GM21737 (cell line): ENCODE data around the gene CNTNAP2.

Experiments
- ATAC-seq: cut with Tn5 transposase; IDR thresholded peaks from one replicate; pipeline ENCODE4 v1.9.1; 2021; ENCODE audit warnings: mild to moderate bottlenecking, moderate library complexity; ENCODE audit not compliant: unreplicated experiment

The CNTNAP2 gene

GRCh38 chr7:146414373-146414772, 297.8 kb downstream of the CNTNAP2 start:
- ATAC-seq: no peak

DNA sequence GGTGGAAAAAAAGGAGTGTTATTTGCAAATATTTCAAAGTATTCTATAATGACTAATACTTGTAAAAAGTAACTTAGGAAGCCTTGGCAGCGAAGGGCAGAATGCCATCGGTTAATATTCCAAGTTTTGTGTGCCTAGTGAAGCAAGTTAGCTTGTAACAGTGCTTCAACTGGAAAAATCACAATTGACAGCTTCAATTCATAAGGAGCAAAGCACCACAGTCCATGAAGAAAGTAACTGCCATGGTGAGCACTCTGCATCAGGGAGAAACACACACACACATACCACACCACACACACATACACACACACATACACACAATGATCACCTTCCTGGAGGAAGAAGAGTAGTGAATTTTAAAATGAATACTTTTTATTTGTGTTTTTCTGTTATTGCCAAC, 298.3 kb downstream of the CNTNAP2 start:
- no peak for ATAC-seq

GRCh38 chr7:146417176-146417575, 300.6 kb downstream of the CNTNAP2 start:
- ATAC-seq: no peak

- no peak for ATAC-seq
Measured at GRCh38 chr7:146423446-146423845, 306.8 kb downstream of the CNTNAP2 start.

DNA sequence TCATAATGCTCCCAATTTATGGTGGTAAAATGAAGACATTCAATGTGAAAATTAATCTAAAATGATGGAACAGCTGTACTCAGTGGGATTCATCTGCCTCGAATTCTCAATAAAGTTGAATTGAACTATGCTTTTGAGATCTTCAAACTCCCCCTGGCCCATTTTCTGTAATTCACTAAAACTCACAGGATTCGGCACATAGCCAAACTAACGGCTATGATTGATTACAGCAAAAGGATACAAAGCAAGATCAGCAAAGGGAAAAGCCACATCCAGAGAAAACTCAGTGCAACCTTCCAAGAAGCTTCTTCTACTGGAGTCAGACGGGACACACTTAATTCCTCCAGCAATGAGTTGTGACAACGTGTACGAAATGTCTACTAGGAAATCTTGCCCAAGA, 307.5 kb downstream of the CNTNAP2 start:
- ATAC-seq: no peak

DNA sequence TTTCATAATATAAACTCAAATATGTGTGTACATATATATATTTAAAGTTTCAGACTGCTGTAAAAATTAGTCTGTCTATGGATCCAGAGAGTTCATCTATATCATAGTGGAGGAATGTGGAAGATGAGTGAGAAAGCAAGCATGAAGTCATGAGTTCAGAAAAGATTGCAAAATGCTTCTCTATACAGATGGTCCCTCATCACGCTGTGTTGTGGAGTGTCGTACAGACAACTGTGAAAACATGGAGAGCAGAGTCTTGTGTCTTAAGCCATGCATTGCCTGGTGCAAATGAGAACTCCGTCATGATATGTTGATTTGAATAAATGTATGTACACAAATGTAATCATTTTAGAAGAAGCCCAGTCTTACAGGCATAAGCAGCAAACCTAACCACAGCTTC, 316.9 kb downstream of the CNTNAP2 start:
- no peak for ATAC-seq

- ATAC-seq: no peak
Measured at GRCh38 chr7:146443102-146443501, 326.5 kb downstream of the CNTNAP2 start.

GRCh38 chr7:146449625-146450024, 333.0 kb downstream of the CNTNAP2 start:
- ATAC-seq: no peak

- ATAC-seq: no peak
Measured at GRCh38 chr7:146455091-146455655, 338.6 kb downstream of the CNTNAP2 start.

DNA sequence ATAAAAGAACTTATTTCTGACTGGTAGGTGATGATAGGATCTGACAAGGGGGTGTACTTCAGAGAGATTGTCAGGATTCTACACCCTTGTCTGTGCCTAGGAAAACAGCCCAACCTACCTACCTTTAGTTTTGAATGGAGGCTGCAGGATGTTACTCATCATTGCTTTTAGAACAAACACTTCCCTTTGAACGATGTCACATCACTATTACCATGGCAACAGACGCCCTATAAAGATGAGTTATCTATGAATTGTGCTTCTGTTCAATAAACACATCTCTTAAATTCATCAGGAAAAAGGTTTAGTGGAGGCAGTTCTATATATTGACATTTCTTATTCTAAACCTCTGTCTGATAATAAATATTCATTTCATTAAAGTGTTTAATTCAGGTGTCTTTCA, 362.4 kb downstream of the CNTNAP2 start:
- ATAC-seq: no peak

- ATAC-seq: no peak
Measured at GRCh38 chr7:146486519-146486918, 369.9 kb downstream of the CNTNAP2 start.

DNA sequence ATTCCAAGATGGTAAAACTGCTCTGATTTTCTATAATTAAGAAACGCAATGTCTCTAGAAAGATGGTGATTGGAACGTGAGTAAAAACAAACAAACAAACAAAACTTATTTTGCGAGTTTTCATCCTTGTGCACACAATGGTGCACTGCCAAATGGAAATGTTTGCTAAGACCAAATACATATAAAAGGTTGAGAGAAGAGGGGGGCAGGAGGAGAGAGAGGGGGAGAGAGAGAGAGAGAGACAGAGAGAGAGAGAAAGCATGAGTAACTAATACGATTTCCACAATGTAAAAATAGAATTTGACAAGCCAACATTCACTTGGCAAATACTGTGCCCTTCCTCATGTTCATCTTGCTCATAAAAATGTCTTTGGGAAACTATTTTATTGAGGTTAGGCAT, 375.4 kb downstream of the CNTNAP2 start:
- no peak for ATAC-seq

- no peak for ATAC-seq
Measured at GRCh38 chr7:146494952-146495596, 378.5 kb downstream of the CNTNAP2 start.

- no peak for ATAC-seq
Measured at GRCh38 chr7:146496657-146497056, 380.1 kb downstream of the CNTNAP2 start.

DNA sequence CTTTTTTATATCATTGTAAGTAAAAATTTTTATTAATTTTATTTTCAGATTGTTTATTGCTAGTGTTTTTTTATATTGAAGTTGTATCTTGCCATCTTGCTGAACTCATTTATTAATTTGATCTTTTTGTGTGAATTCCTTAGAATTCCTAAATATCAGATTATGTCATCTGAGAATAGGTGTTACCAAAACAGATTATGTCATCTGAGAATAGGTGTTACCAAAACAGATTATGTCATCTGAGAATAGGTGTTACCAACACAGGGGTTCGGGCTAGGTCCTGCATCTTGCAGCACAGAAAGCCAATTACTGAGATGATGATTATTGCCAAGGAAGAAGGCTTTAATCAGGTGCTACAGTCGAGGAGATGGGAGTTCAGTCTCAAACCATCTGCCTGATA, 383.4 kb downstream of the CNTNAP2 start:
- ATAC-seq: no peak

GRCh38 chr7:146503844-146504243, 387.2 kb downstream of the CNTNAP2 start:
- no peak for ATAC-seq

DNA sequence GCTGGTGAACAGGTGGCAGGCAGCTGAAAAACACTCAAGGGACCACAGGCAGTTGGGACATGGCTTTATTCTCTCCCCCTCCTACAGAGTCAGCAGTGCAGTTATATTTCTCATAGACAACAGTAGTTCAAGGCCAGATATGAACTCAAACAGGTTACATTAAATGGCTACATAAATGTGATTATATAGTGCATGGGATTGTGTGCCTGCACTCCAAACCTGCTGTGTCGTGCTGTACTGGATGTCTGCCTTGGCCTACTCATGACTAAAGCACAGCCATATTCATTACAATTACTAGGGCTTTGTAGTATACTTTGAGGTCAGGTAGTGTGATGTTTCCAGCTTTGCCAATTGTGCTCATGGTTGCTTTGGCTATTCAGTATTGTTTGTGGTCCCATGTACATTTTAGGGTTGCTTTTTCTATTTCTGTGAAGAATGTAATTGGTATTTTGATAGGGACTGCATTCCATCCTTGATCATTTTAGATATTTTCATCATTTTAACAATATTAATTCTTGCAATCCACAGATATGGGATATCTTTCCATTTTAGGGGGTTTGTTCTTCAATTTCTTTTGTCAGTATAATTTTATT, 393.6 kb downstream of the CNTNAP2 start:
- ATAC-seq: no peak

- ATAC-seq: no peak
Measured at GRCh38 chr7:146514304-146514703, 397.7 kb downstream of the CNTNAP2 start.

GRCh38 chr7:146528581-146528980, 412.0 kb downstream of the CNTNAP2 start:
- no peak for ATAC-seq

DNA sequence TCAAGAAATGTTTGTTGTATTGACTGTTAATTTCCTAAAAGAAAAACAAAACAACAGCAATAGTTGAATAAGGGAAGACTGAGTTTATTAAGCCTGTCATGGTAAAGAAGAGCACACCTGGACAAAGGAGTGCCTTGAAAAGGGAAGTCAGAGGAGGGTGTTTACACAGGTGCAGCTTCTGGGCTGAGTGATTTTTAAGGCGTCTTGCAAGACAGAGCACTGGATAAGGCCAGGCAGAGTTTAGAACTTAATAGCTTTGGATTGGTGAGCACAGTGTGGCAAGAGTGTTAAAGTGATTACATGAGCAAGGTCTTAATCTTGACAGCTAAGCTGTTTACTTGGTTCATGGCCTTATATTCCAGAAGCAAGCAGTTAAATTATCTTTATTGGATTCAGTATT, 423.2 kb downstream of the CNTNAP2 start:
- no peak for ATAC-seq

DNA sequence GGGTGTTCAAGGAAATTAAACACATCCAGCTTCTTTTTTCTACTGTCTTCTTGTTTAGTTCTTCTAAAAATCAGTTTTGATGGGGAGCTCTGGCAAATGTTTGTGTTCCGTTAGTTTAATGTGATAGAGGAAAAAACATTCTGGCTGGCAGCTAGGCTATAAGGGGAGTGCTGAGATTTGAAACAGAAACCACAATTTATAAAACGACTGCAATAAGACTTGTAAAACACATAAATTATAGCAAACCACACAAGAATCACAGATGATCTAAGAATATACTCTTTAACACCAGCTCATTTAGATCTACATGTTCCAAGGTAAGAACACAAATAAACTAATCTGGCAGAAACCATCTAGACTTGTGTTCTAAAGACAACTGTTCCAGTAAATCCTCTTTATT, 425.5 kb downstream of the CNTNAP2 start:
- no peak for ATAC-seq

DNA sequence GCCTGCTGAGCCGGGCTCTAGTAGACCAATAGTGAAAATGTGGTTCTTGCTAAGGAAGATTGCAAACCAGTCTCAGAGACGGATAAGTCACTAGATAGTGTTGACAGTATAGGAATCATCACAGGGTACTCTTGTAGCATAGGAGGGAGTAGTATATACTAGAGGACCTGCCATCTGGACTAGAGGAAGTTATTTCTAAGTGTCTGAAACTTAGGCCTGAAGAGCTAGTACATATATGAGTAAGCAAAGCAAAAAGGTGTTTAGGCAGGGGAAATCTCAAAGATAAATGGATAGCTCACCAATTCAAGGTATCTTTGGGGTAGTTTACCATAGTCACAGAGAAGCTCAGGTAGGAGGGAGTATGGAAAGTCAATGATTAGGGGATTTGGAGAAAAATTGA, 428.1 kb downstream of the CNTNAP2 start:
- no peak for ATAC-seq

GRCh38 chr7:146548816-146549215, 432.2 kb downstream of the CNTNAP2 start:
- no peak for ATAC-seq
